ENCODE data around the gene COL4A1.

The COL4A1 gene

DNA sequence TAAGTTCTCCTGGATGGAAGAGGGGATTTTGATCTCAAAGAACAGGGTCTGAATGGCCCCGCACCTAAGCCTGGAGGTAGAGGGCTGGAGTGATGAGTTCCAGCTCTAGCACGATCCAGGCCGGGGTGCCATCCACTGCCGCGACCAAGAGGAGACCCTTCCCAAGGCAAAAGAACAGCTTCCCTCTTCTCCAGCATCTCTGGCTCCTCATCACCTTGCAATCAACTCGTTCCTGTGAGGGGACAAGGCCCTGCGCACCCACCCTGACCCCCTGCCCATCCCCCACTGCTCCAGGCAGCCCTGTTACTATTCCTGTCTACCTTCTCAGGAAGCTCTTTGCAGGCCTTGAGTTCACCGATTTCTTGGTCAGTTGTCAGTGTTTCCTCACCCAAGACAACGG, 17.8 kb downstream of the COL4A1 start:
- DNase-seq: no peak

GRCh38 chr13:110286833-110287819, 19.8 kb downstream of the COL4A1 start:
- DNase-seq: no peak

- no peak for DNase-seq
Observed at GRCh38 chr13:110285991-110286832, 20.7 kb downstream of the COL4A1 start.

- DNase-seq: no peak
Observed at GRCh38 chr13:110284779-110285484, 22.0 kb downstream of the COL4A1 start.

DNA sequence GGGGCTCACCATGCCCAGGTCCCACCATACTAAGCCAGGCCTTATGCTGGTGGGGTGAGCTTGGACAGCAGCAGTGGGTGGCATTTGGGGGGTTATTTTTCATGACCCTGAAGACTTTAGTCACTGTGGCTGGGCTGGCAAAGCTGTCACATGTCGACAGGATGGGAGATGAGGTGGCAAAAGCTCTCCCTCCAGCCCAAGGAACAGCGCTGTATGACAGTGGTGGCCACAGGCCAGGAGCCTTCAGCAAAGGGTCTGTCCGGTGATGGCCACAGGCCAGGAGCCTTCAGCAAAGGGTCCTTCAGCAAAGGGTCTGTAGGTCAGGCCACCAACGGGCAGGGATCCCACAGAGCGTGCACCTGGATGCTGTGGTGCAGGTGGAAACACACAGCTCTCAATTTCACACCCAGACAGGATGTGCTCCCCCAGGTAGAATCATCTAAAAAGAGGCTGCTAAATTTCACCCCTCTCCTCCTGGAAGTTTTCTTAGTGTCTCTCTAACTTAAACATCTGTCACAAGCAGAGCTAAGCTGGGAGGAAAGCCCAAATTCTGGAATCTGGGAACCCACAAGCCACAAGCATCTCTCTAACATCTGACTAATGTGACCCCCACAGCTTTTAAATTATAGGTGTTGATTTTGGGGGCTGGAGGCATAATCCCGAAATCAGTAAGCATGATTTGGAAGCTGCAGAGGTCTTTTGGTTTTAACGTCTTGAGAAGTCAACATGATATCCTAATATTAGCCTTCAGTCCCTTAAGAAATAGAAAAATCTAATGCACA, 23.0 kb downstream of the COL4A1 start:
- no peak for DNase-seq

- no peak for DNase-seq
Observed at GRCh38 chr13:110282316-110282841, 24.6 kb downstream of the COL4A1 start.

DNA sequence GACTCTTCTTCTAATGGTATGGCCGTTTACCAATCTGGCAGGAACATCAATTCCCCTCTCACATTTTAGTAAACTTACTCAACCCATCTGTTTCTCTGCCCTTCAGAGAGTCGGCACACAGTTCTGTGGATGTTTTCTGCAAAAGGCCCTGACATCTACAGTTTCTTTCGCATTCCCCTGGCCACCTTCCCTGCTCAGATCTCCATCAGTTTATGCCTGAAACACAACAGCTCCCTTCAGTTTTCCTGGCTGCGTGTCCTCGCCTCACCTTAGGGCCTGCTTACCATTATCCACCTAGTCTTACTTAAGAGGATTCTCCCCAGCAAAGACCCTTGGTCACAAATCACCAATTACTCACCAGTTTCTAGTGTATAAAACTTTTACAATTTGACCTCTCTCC, 25.2 kb downstream of the COL4A1 start:
- DNase-seq: no peak

DNA sequence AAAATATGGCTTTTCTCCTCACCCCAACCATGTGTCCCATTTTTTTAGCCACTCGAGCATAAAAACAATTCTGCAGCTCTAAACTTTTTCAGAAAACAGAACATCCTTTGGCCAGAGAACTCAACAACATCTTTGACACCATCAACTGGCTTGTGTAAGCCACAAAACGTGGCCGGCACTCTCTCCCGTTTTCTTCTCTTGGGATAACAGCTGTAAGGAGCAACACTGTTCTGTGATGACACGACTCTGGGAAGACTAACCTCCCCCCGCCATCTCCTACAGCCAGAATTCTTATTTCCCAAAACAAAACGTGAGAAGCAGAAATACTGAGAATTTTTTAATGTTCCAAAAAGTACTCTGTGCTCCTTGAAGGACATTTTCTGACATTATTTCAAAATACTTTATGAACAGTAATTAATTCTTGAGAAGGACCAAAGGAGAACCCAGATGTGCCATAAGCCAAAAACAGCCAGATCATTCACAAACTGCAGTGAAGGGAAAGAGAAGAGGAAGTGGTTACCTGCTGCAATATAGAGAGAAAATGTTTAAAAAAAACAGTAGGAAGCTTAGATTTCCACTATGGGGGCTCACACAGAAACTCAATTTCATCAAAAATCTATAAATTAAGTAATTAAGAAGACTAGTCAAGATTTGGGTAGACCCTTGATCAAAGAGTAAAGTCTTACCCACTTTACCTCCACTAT, 25.8 kb downstream of the COL4A1 start:
- no peak for DNase-seq

GRCh38 chr13:110280231-110280813, 26.6 kb downstream of the COL4A1 start:
- DNase-seq: no peak

- no peak for DNase-seq
Observed at GRCh38 chr13:110279684-110280083, 27.3 kb downstream of the COL4A1 start.

DNA sequence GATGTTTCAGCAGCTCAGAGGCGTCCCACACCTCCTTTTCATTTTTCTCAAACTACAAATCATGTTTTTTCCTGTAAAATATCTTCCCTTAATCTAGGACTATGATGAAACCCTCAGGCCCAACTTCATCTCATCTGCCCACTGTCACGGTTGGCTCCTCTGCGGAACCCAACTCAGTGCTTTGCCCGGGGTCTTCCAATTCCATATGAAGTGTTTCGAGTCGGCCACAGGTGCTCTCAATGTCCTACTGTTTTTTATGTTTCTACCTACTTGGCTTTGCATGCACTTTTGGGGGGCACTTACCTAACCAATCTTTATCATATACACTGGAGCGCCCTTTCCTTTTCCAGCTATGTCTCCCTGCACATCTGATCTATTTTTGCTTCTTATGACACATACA, 28.1 kb downstream of the COL4A1 start:
- DNase-seq: no peak

DNA sequence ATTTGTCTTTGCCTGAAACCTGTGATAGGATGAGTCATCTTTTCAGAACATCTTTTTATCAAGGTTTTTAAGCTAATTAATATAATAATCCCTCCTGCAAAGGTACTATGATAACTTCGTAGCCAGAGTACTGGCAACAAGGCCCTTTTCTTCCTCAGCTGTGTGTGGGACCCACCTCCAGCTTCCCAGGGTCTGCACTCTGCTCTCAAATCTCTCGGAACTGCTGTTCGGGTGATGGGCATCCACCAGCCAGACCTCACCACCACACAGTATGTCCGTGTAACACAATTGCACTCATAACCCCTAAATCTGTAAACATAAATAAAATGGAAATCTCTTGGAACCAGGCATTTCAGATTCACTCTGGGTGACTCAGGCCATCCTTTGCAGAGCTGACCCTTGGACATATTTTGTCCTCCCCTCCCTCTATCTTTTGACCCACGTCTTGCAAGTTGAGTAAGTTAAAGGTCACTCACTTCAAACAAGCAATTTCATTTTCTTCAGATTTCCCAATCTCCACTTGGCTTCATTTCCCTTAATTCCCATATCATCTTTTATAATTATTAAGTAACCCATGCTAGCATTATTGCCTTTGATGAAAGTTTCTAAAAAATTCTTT, 29.5 kb downstream of the COL4A1 start:
- no peak for DNase-seq

DNA sequence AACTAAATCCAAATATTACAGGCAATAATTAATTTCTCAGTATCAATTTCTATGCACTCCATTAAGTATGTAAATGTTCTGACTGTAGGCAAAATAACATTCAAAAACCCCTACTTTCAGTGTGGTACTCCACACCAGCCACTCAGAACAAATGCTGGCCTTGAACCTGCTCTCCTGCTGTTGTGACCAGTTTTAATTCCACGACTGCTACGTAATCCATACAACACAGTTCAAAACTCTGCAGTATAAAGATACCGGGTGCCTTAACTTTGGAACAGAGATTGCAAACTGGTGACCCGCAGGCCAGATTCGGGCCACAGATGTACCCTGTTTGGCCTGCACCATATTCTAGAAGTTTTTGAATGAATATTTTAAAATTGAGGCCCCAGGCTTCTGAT, 30.4 kb downstream of the COL4A1 start:
- DNase-seq: no peak

GRCh38 chr13:110275931-110276552, 30.9 kb downstream of the COL4A1 start:
- no peak for DNase-seq

DNA sequence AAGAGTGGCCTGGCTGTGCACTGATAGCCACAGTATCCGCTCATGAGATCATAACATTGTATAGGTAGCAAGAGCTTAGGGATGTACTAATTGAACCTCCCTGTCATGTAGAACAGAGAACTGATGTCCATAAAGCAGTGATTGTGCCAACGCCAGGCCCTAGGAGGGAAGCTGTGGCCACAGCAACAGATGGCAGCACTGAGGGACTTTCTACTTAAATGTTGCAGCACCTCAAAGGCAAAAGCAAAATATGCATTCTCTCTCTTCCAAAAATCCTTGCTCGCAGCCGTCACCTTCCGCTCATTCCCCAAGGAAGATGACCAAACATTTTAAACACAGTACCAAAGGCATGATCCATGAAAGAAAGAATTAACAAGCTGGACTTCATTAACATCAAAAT, 32.3 kb downstream of the COL4A1 start:
- no peak for DNase-seq

- DNase-seq: no peak
Observed at GRCh38 chr13:110273254-110273653, 33.7 kb downstream of the COL4A1 start.

DNA sequence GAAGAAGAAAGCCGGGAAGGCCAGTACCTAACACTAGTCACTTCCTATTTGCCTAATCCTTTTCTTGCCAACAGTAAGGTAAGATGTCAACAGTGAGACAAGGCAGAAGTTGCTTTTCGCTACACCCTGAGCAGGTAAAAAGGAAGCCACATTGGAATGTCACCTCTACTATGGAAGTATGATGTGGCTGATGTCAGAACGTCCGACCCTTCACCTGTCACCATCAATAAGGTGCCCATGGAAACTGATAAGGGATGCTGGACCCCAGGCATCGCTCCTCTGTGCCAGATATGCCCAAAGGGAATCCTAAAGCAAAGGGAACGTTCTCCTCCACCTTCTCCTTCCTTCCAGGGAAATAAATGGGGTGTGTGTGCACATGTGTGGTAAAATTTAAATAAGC, 34.3 kb downstream of the COL4A1 start:
- DNase-seq: no peak

DNA sequence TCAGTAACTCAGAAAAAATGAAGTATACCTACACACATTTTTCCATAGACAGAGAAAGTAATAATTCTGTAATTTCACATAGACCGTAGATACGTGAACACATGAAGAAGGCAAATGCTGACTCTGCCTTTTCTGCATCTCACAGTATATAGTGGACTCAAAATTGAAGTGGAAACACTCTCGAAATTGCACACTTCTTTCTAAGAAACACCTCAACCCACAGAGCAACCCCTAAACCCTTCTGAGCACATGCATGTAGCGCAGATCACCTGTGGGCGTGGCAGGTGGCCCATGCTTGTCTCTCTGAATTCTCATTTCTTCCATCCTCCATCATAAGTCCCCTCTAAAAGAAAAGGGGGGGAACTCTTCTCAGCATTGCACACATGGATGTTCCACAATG, 34.7 kb downstream of the COL4A1 start:
- no peak for DNase-seq

- DNase-seq: no peak
Observed at GRCh38 chr13:110271313-110271712, 35.6 kb downstream of the COL4A1 start.

DNA sequence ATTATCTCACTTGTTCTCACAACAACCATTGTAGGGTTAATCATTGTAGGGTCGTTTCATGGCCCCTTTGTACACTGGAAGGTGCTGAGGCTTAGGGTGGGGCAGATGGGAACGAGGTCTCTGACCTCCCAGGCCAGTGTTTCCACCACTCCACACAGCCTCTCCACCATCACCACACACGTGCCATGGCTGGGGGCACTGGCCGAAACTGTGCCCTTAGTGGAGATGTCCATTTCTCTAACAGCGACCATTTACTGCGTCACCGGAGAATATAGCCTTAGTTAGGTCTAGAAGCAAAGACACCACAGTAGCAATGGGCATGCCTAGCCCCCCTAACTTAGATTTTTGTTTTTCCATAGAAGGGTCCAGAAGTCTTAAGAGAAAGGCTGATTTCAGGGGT, 36.5 kb downstream of the COL4A1 start:
- no peak for DNase-seq
